ENCODE results near the gene LRPAP1. TPM values are rescaled to one million over a fixed set of nuclear protein-coding genes. Genes with fewer than 3 reads are reported as not detected.
A peak's percentile ranks its signal among the peaks of the same experiment; 100 is the strongest.

The LRPAP1 gene
- total and polyA plus RNA-seq, 10 donors, result 28.1 to 131 (median 112) TPM

GRCh38 chr4:3476936-3477749 is 55.1 kb downstream of the LRPAP1 start:
- TF ChIP-seq POLR2A (IDR thresholded peaks at IDR 0.05) (no peak), CTCF (IDR thresholded peaks at IDR 0.05 in 8 of 11, conservative IDR thresholded peaks at IDR 0.05 in 3 of 11) (no peak), POLR2AphosphoS5 (IDR thresholded peaks at IDR 0.05) (no peak)
- WGBS, 5 donors, result 81 to 90% (median 81%) methylated on average over 15 to 27 of the region's 27 CpGs
- DNase-seq, result no peak
- Histone ChIP-seq H3K9me3 (no peaks in the 10 kb centered on the region), H3K4me3 (no peak overlapping the region), H3K27ac (no peak overlapping the region), H3K27me3 (replicated peaks in 1 of 7) (peaks cover 0 to 99% (median 11%) of the 10 kb centered on the region in 7 donors), H3K4me1 (peaks cover 0 to 13% (median 4%) of the 10 kb centered on the region in 6 donors), H3K36me3 (no peaks in the 10 kb centered on the region)
- intact Hi-C loops (cut with DNase I; ENCODE audit: low total_unique reads), result no loop called here

GRCh38 chr4:3476341-3476747 is 55.9 kb downstream of the LRPAP1 start:
- H3K9me3 ChIP-seq, result no peaks in the 10 kb centered on the region
- peaks cover 0 to 98% (median 17%) of the 10 kb centered on the region in 7 donors for H3K27me3 ChIP-seq (replicated peaks in 1 of 7)
- DNase-seq, result peak; percentile 62
- intact Hi-C loops (cut with DNase I; ENCODE audit: low total_unique reads), result no loop called here
- no peaks in the 10 kb centered on the region for H3K36me3 ChIP-seq
- no peak overlapping the region for H3K27ac ChIP-seq
- no peak overlapping the region for H3K4me3 ChIP-seq
- WGBS, 5 donors, result 85 to 95% (median 87%) methylated on average over 20 to 22 of the region's 22 CpGs
- H3K4me1 ChIP-seq, result peaks cover 0 to 11% (median 4%) of the 10 kb centered on the region in 6 donors
- TF ChIP-seq POLR2AphosphoS5 (IDR thresholded peaks at IDR 0.05) (no peak), CTCF (IDR thresholded peaks at IDR 0.05 in 8 of 11, conservative IDR thresholded peaks at IDR 0.05 in 3 of 11) (no peak)

- Histone ChIP-seq H3K36me3 (no peaks in the 10 kb centered on the region), H3K4me1 (peaks cover 0 to 7% (median 4%) of the 10 kb centered on the region in 6 donors), H3K27ac (no peak overlapping the region), H3K27me3 (replicated peaks in 1 of 7) (peaks cover 0 to 98% (median 16%) of the 10 kb centered on the region in 7 donors), H3K9me3 (no peaks in the 10 kb centered on the region), H3K4me3 (no peak overlapping the region)
- intact Hi-C loops (cut with DNase I; ENCODE audit: low total_unique reads), result no loop called here
- peak; percentile 57 for DNase-seq
- no peak for TF ChIP-seq POLR2A (IDR thresholded peaks at IDR 0.05)
- TF ChIP-seq CTCF (IDR thresholded peaks at IDR 0.05 in 8 of 11, conservative IDR thresholded peaks at IDR 0.05 in 3 of 11), result no peak
- no peak for TF ChIP-seq POLR2AphosphoS5 (IDR thresholded peaks at IDR 0.05)
- 59 to 81% (median 77%) methylated on average over 18 to 22 of the region's 22 CpGs for whole genome bisulfite sequencing, 5 donors
Measured at GRCh38 chr4:3475713-3476260, 56.4 kb downstream of the LRPAP1 start.

- DNase-seq, result peak; percentile 60
- WGBS, 5 donors, result 79 to 82% (median 81%) methylated on average over 14 to 15 of the region's 15 CpGs
- no peak overlapping the region for H3K4me3 ChIP-seq
- peaks cover 0 to 93% (median 13%) of the 10 kb centered on the region in 7 donors for H3K27me3 ChIP-seq (replicated peaks in 1 of 7)
- intact Hi-C loops (cut with DNase I; ENCODE audit: low total_unique reads), result no loop called here
- H3K27ac ChIP-seq, result no peak overlapping the region
- peaks cover 0 to 1% (median under 1%) of the 10 kb centered on the region in 6 donors for H3K4me1 ChIP-seq
- H3K36me3 ChIP-seq, result no peaks in the 10 kb centered on the region
- no peaks in the 10 kb centered on the region for H3K9me3 ChIP-seq
- TF ChIP-seq POLR2A (IDR thresholded peaks at IDR 0.05), result no peak
- TF ChIP-seq POLR2AphosphoS5 (IDR thresholded peaks at IDR 0.05), result no peak
Measured at GRCh38 chr4:3475041-3475712, 57.0 kb downstream of the LRPAP1 start.

Data from spleen (tissue), 11 donors.